Measurements from ENCODE around the gene VPS41. TPM values are rescaled to one million over a fixed set of nuclear protein-coding genes. Genes with fewer than 3 reads are reported as not detected.

VPS41 gene
- total RNA-seq, 1 experiment from 2014 or later: 31.4 TPM

GRCh38 chr7:38824948-38825347, 84.0 kb downstream of the VPS41 start:
- BruUV-seq (replicated peaks): no TSS peak
- H3K4me1 Mint-ChIP-seq (ENCODE audit: insufficient read depth, unreplicated experiment): no peaks in the 10 kb centered on the region
- no peak for DNase-seq (ENCODE audit: unreplicated experiment)
- no peak overlapping the region for H3K4me3 Mint-ChIP-seq (ENCODE audit: unreplicated experiment)
- TF ChIP-seq, protein P1, sequence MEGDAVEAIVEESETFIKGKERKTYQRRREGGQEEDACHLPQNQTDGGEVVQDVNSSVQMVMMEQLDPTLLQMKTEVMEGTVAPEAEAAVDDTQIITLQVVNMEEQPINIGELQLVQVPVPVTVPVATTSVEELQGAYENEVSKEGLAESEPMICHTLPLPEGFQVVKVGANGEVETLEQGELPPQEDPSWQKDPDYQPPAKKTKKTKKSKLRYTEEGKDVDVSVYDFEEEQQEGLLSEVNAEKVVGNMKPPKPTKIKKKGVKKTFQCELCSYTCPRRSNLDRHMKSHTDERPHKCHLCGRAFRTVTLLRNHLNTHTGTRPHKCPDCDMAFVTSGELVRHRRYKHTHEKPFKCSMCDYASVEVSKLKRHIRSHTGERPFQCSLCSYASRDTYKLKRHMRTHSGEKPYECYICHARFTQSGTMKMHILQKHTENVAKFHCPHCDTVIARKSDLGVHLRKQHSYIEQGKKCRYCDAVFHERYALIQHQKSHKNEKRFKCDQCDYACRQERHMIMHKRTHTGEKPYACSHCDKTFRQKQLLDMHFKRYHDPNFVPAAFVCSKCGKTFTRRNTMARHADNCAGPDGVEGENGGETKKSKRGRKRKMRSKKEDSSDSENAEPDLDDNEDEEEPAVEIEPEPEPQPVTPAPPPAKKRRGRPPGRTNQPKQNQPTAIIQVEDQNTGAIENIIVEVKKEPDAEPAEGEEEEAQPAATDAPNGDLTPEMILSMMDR (IDR thresholded peaks at IDR 0.05; ENCODE audit: unreplicated experiment): no peak
- no peaks in the 10 kb centered on the region for H3K36me3 Mint-ChIP-seq (ENCODE audit: insufficient read depth, unreplicated experiment)
- no peak overlapping the region for H3K27ac Mint-ChIP-seq (ENCODE audit: low read depth, unreplicated experiment)
- no peaks in the 10 kb centered on the region for H3K27me3 Mint-ChIP-seq (ENCODE audit: insufficient read depth, unreplicated experiment)
- CTCF ChIA-PET: no interaction called here
- H3K9me3 Mint-ChIP-seq (ENCODE audit: unreplicated experiment): no peaks in the 10 kb centered on the region
- intact Hi-C loops (cut with micrococcal nuclease): loop anchor here (10.0 kb wide), 1 partner anchor 80 kb away; the partner anchor contains the start of gene VPS41
- POLR2A ChIA-PET: no interaction called here

DNA sequence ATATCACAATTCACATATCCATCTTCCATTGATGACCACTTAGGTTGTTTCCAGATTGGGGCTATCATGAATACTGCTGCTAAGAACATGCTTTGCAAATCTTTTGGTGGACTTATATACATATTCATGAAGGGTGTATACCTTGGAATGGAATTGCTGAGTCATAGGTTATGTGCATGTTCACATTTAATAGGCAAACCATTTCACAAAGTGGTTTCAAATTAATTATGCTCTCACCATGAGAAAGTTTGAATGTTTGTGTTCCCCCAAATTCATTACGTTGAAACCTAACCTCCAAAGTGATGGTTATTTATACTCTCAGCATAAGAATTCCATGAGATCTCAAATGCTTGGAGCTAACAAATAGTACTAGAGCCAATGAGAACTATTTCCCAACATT, 86.4 kb downstream of the VPS41 start:
- intact Hi-C loops (cut with micrococcal nuclease): loop anchor here (10.0 kb wide), 1 partner anchor 82 kb away; the partner anchor contains the start of gene VPS41
- Mint-ChIP-seq H3K27me3 (ENCODE audit: insufficient read depth, unreplicated experiment) (no peaks in the 10 kb centered on the region), H3K4me1 (ENCODE audit: insufficient read depth, unreplicated experiment) (no peaks in the 10 kb centered on the region), H3K27ac (ENCODE audit: low read depth, unreplicated experiment) (no peak overlapping the region), H3K4me3 (ENCODE audit: unreplicated experiment) (no peak overlapping the region), H3K9me3 (ENCODE audit: unreplicated experiment) (no peaks in the 10 kb centered on the region), H3K36me3 (ENCODE audit: insufficient read depth, unreplicated experiment) (no peaks in the 10 kb centered on the region)
- peak; percentile 4 for DNase-seq (ENCODE audit: unreplicated experiment)
- no TSS peak for BruUV-seq (replicated peaks)
- ChIA-PET POLR2A (no interaction called here), CTCF (no interaction called here)
- TF ChIP-seq, protein P1 (IDR thresholded peaks at IDR 0.05; ENCODE audit: unreplicated experiment): no peak

- CTCF ChIA-PET: interaction anchor here (0.9 to 1.1 kb wide), 2 partner anchors 398 to 417 kb away, joined by 3 read pairs; no protein-coding TSS in a partner anchor
- intact Hi-C loops (cut with micrococcal nuclease): loop anchor here (10.0 kb wide), 1 partner anchor 84 kb away; the partner anchor contains the start of gene VPS41
- H3K36me3 Mint-ChIP-seq (ENCODE audit: insufficient read depth, unreplicated experiment): no peaks in the 10 kb centered on the region
Observed at GRCh38 chr7:38820571-38820970, 88.4 kb downstream of the VPS41 start.

DNA sequence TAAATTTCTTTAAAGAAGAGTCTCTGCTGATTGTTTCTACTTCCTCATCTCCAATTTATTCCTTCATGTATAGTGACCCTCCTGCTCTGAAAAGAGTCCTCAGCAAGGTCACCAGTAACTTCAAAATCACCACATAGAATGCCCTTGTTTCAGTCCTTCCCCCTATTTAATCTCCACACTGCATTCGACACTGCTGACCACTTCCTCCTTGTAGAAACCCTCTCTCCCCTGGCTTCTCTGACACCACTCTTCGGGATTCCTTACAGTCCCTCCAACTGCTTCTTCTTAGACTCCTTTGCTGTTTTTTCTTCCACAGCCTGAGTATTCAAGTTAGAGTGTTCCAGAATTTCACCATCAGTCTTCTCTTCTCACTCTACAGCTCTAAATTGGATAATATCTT, 89.5 kb downstream of the VPS41 start:
- BruUV-seq (replicated peaks): no TSS peak
- TF ChIP-seq, protein P1 (IDR thresholded peaks at IDR 0.05; ENCODE audit: unreplicated experiment): no peak
- CTCF ChIA-PET: interaction anchor here (0.7 kb wide), 1 partner anchor 647 kb away, joined by 3 read pairs; no protein-coding TSS in a partner anchor
- Mint-ChIP-seq H3K36me3 (ENCODE audit: insufficient read depth, unreplicated experiment) (no peaks in the 10 kb centered on the region), H3K4me3 (ENCODE audit: unreplicated experiment) (no peak overlapping the region), H3K27me3 (ENCODE audit: insufficient read depth, unreplicated experiment) (no peaks in the 10 kb centered on the region), H3K27ac (ENCODE audit: low read depth, unreplicated experiment) (no peak overlapping the region), H3K4me1 (ENCODE audit: insufficient read depth, unreplicated experiment) (no peaks in the 10 kb centered on the region), H3K9me3 (ENCODE audit: unreplicated experiment) (no peaks in the 10 kb centered on the region)
- no peak for DNase-seq (ENCODE audit: unreplicated experiment)
- POLR2A ChIA-PET: no interaction called here
- intact Hi-C loops (cut with micrococcal nuclease): no loop called here

More at GRCh38 chr7:38820571-38820970, 88.4 kb downstream of the VPS41 start:
- Mint-ChIP-seq H3K4me1 (ENCODE audit: insufficient read depth, unreplicated experiment) (no peaks in the 10 kb centered on the region), H3K27ac (ENCODE audit: low read depth, unreplicated experiment) (no peak overlapping the region), H3K4me3 (ENCODE audit: unreplicated experiment) (no peak overlapping the region), H3K9me3 (ENCODE audit: unreplicated experiment) (no peaks in the 10 kb centered on the region), H3K27me3 (ENCODE audit: insufficient read depth, unreplicated experiment) (no peaks in the 10 kb centered on the region)
- no TSS peak for BruUV-seq (replicated peaks)
- TF ChIP-seq, protein P1 (IDR thresholded peaks at IDR 0.05; ENCODE audit: unreplicated experiment): no peak
- DNase-seq (ENCODE audit: unreplicated experiment): no peak
- POLR2A ChIA-PET: no interaction called here
